Fibroblast of lung (primary cell): Measurements from ENCODE around the gene MBD6. TPM values are rescaled to one million over a fixed set of nuclear protein-coding genes. Genes with fewer than 3 reads are reported as not detected.

Source experiments
- DNase-seq, 2 donors: peaks; one replicate each; pipeline versions ENCODE4 v3.0.0 to v3.0.0-alpha.2; 2010; ENCODE audit warnings: low read depth in 2 of 2
- H2AFZ ChIP-seq: 2 replicates; pipeline ENCODE4 v1.5.1; 2012; ENCODE audit warnings: low read length, control low read depth, inconsistent platforms
- H3K27ac ChIP-seq: 2 replicates; pipeline ENCODE4 v1.5.1; 2011; ENCODE audit warnings: low read length, control low read depth; ENCODE audit not compliant: insufficient read depth
- H3K27me3 ChIP-seq: 2 replicates; pipeline ENCODE4 v1.5.1; 2011; ENCODE audit warnings: mild to moderate bottlenecking, low read length; ENCODE audit not compliant: control insufficient read depth, insufficient read depth
- H3K36me3 ChIP-seq: 2 replicates; pipeline ENCODE4 v1.5.1; 2011; ENCODE audit warnings: low read length; ENCODE audit not compliant: control insufficient read depth, insufficient read depth
- H3K4me1 ChIP-seq: 2 replicates; pipeline ENCODE4 v1.5.1; 2011; ENCODE audit warnings: low read length; ENCODE audit not compliant: control insufficient read depth, insufficient read depth; ENCODE audit errors: extremely low read depth
- H3K4me2 ChIP-seq: 2 replicates; pipeline ENCODE4 v1.5.1; 2011; ENCODE audit warnings: low read length, control low read depth; ENCODE audit not compliant: insufficient read depth; ENCODE audit errors: extremely low read depth
- H3K4me3 ChIP-seq, 4 experiments: fragments of 200-600 bp in 1 of 4; sonication (generic) in 1 of 4; replicated peaks in 1 of 4; 2 replicates each; pipeline ENCODE4 v1.5.1; 2011 to 2016; ENCODE audit warnings: low read length in 4 of 4, low read depth in 3 of 4, mild to moderate bottlenecking in 3 of 4, control low read depth in 2 of 4, inconsistent platforms in 1 of 4, mixed read lengths in 1 of 4; ENCODE audit not compliant: insufficient read depth in 1 of 4; ENCODE audit errors: control extremely low read depth in 1 of 4
- H3K79me2 ChIP-seq: 2 replicates; pipeline ENCODE4 v1.5.1; 2012; ENCODE audit warnings: mild to moderate bottlenecking, low read length, inconsistent platforms; ENCODE audit not compliant: control insufficient read depth, insufficient read depth
- H3K9ac ChIP-seq: 2 replicates; pipeline ENCODE4 v1.5.1; 2011; ENCODE audit warnings: mild to moderate bottlenecking, low read length, control low read depth; ENCODE audit not compliant: insufficient read depth
- H3K9me3 ChIP-seq: 2 replicates; pipeline ENCODE4 v1.5.1; 2012; ENCODE audit warnings: low read depth, low read length; ENCODE audit not compliant: control insufficient read depth, insufficient read depth
- H4K20me1 ChIP-seq: 2 replicates; pipeline ENCODE4 v1.5.1; 2011; ENCODE audit warnings: low read length; ENCODE audit not compliant: control insufficient read depth, insufficient read depth; ENCODE audit errors: extremely low read depth
- EZH2 ChIP-seq: IDR thresholded peaks from 2 replicates; pipeline ENCODE4 v1.5.1; 2012; ENCODE audit warnings: low read length, control low read depth, mild to moderate bottlenecking; ENCODE audit errors: missing control alignments
- polyA plus RNA-seq, 2 donors: library from polyadenylated mRNA; depleted of rRNA in 1 of 2; stranded (reverse) in 1 of 2; unstranded in 1 of 2; fragments of >200 nt; gene quantifications; 2 replicates each; pipeline ENCODE4 v1.2.1, GENCODE V29; 2011 to 2012; ENCODE audit warnings: missing spikeins in 1 of 2
- total RNA-seq: library from RNA; depleted of rRNA; stranded (reverse); fragments of >200 nt; gene quantifications from 2 replicates; pipeline ENCODE4 v1.2.1, GENCODE V29; 2014
- TF ChIP-seq, protein P1 (sequence below), 2 donors: IDR thresholded peaks in 1 of 2; conservative IDR thresholded peaks in 1 of 2; 1 replicate in 1 of 2; 2 replicates in 1 of 2; pipeline ENCODE4 v1.5.1; 2011 to 2012; ENCODE audit warnings: low read length in 2 of 2, control low read depth in 1 of 2, inconsistent platforms in 1 of 2, low read depth in 1 of 2, mild to moderate bottlenecking in 1 of 2

Gene MBD6
- total and polyA plus RNA-seq, 2 donors (not counting 1 experiment from before 2014, with no cell fraction given), result 3.0 to 7.1 TPM

DNA sequence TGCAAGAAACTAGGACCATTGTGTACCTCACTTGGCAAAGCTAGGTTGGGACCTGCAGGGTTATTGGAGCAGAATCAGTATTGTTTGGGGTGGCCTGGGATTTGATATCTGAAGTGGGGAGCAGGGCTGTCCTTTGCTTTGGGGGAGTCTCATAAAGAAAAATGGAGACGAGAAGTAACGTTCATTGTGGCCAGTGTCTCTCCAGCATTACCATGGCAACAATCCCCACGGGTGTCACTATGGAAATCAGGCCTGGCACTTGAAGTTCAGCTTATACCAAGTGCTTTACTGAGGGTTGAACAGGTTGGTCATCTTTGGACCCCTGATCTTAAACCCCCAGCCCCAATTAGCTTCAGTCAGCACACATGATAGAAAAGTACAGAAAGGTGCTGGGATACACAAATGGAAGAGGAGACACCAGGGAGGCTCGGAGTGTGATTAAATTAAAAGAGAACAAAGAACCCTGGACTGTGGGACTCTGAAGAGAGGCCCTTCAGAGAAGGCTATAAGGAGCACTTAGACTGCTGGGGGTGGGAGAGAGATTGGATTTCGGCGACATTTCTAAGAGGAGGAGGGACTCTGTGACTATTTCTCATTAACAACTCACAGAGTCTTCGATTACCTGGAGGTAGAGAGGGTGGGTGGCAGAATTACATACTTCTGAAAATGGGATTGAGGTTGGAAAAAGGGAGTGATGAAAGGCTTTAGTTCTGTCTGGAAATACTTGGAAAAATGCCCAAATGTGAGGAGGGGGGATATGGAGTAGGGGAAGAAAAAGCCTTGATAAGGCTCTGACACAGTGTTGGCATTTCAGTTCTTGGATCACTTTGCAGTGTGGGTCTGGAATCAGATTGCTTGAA is 30.9 kb downstream of the MBD6 start:
- H4K20me1 ChIP-seq, result no peaks in the 10 kb centered on the region
- H3K4me3 ChIP-seq, result no peak overlapping the region
- H2AFZ ChIP-seq, result no peak overlapping the region
- no peak overlapping the region for H3K27ac ChIP-seq
- peaks cover 4% of the 10 kb centered on the region for H3K4me1 ChIP-seq
- H3K9me3 ChIP-seq, result no peaks in the 10 kb centered on the region
- H3K9ac ChIP-seq, result no peak overlapping the region
- peaks cover 16% of the 10 kb centered on the region for H3K27me3 ChIP-seq
- H3K36me3 ChIP-seq, result no peaks in the 10 kb centered on the region
- DNase-seq, result no peak
- TF ChIP-seq, protein P1, sequence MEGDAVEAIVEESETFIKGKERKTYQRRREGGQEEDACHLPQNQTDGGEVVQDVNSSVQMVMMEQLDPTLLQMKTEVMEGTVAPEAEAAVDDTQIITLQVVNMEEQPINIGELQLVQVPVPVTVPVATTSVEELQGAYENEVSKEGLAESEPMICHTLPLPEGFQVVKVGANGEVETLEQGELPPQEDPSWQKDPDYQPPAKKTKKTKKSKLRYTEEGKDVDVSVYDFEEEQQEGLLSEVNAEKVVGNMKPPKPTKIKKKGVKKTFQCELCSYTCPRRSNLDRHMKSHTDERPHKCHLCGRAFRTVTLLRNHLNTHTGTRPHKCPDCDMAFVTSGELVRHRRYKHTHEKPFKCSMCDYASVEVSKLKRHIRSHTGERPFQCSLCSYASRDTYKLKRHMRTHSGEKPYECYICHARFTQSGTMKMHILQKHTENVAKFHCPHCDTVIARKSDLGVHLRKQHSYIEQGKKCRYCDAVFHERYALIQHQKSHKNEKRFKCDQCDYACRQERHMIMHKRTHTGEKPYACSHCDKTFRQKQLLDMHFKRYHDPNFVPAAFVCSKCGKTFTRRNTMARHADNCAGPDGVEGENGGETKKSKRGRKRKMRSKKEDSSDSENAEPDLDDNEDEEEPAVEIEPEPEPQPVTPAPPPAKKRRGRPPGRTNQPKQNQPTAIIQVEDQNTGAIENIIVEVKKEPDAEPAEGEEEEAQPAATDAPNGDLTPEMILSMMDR (conservative IDR thresholded peaks at IDR 0.05 in 1 of 2, IDR thresholded peaks at IDR 0.05 in 1 of 2; ENCODE audit: low read depth in 1 of 2, low read length in 2 of 2), result no peak
- no peak for TF ChIP-seq EZH2
- no peaks in the 10 kb centered on the region for H3K79me2 ChIP-seq
- no peak overlapping the region for H3K4me2 ChIP-seq

DNA sequence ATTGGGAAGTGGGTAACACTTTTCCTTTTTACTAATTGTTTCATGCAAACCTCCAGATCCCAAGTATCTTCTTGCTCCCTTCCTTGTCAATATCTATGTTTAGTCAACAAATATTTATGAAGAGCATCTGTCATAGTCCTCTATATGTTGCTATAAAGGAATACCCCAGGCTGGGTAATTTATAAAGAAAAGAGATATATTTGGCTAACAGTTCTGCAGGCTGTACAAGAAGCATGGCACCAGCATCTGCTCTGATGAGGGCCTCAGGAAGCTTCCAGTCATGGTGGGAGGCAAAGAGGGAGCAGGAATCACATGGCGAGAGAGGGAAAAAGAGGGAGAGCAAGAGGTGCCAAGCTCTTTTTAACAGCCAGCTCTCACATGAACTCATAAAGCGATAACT is 31.8 kb downstream of the MBD6 start:
- Histone ChIP-seq H3K27me3 (peaks cover 10% of the 10 kb centered on the region), H3K4me3 (no peak overlapping the region), H3K36me3 (no peaks in the 10 kb centered on the region), H3K9me3 (no peaks in the 10 kb centered on the region), H3K27ac (no peak overlapping the region), H4K20me1 (no peaks in the 10 kb centered on the region), H3K79me2 (no peaks in the 10 kb centered on the region), H2AFZ (no peak overlapping the region), H3K4me2 (no peak overlapping the region), H3K4me1 (peaks cover 4% of the 10 kb centered on the region), H3K9ac (no peak overlapping the region)
- TF ChIP-seq EZH2, result no peak
- TF ChIP-seq, protein P1 (conservative IDR thresholded peaks at IDR 0.05 in 1 of 2, IDR thresholded peaks at IDR 0.05 in 1 of 2; ENCODE audit: low read depth in 1 of 2, low read length in 2 of 2), result no peak
- no peak for DNase-seq

DNA sequence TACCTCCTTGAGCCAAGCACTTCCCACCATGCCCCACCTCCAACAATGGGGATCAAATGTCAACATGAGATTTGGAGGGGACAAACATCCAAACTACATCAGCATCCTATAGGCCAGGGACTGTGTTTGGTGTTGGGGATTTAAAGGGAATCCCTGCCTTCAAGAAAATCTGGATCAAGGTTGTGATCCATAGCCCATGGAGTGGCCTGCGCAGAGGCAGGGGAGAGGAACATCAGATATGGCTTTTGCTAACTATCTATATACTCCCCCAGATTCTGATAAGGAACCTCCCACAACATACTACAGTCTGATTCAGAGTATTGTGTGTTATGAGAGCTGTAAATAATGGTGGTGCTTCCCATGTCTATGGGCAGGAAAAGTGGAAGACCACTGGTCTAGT is 32.3 kb downstream of the MBD6 start:
- Histone ChIP-seq H2AFZ (no peak overlapping the region), H3K27ac (no peak overlapping the region), H3K27me3 (peaks cover 10% of the 10 kb centered on the region), H3K4me2 (no peak overlapping the region), H3K4me3 (no peak overlapping the region), H4K20me1 (no peaks in the 10 kb centered on the region), H3K4me1 (peaks cover 3% of the 10 kb centered on the region), H3K9ac (no peak overlapping the region), H3K79me2 (no peaks in the 10 kb centered on the region), H3K36me3 (no peaks in the 10 kb centered on the region), H3K9me3 (no peaks in the 10 kb centered on the region)
- no peak for TF ChIP-seq EZH2
- TF ChIP-seq, protein P1 (conservative IDR thresholded peaks at IDR 0.05 in 1 of 2, IDR thresholded peaks at IDR 0.05 in 1 of 2; ENCODE audit: low read depth in 1 of 2, low read length in 2 of 2), result no peak
- no peak for DNase-seq
